NCI-H748 (cell line): Measurements from ENCODE around the gene COL8A2.
"Not testable (repeated sequence)": the region's sequence is repeated elsewhere in the genome, so short reads cannot be mapped to it uniquely, and the experiment has no call there.

Experiments
- DNase-seq: peaks from one replicate; lab custom pipeline; 2025; ENCODE audit not compliant: unreplicated experiment; lab: John Stamatoyannopoulos, UW

Gene COL8A2

DNA sequence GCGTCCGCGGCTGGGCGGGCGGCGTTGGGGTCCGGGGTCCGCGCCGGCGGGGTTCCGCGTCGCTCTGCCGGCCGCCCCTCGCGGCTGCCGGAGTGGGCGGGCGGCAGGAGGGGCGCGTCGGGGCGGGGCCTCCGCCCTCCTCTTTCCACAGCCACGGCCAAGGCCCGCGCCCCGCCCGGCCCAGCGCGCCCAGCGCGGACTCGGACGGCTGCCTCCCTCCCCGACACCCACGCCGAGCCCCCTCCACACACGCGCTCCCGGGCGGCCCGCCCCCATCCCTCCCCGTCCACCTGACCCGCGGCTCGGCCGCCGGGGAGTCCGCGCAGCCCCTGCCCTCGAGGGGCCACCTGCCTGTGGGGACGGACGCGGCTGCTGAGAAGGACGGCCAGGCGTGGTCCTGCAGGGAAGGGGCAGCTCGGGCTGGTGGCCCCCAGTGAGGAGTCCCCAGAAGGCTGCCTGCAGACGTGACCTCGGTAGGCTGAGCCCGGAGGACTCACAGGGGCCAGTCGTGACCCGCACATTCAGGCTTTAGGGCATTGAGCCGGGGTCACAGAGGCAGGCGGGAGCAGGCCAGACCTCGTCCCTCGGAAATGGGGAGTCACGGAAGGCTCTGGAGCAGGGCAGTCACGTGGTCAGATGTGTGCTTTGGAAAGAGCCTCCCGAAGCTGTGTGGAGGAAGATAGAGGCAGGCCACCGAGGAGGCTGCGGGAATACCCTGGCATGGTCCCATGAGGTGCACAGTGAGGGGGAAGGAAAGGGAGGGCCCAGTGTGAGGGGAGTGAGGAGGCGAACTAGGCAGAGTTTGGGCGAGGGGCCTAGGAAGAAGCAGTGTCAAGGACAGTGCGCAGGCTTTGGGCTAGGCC is at the start of gene COL8A2:
Gene COL8A2, minus strand, starts transcription at position 94 of the 863 bp plus-strand sequence. CDS start 24,980 bp downstream, outside the sequence.
- DNase-seq: peak; percentile 17

DNA sequence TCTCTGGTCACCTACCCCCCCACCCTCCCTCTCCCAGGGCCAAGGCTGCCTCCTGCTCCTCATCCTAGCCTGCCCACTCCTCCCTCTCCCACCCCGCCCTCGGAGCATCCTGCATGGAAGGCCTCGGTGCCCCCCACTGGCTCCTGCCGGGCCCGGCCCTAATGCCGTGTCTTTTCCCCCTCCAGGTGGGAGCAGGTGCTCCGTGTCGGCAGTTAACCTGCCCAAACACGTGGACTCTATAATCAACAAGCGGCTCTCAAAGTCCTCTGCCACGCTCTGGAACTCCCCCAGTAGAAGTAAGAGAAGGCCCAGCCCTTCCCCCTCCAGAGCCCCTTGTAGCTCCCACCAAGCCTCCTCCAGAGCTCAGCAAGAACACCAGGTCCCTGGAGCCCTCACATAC is 49.7 kb upstream of the COL8A2 start:
- no peak for DNase-seq

DNA sequence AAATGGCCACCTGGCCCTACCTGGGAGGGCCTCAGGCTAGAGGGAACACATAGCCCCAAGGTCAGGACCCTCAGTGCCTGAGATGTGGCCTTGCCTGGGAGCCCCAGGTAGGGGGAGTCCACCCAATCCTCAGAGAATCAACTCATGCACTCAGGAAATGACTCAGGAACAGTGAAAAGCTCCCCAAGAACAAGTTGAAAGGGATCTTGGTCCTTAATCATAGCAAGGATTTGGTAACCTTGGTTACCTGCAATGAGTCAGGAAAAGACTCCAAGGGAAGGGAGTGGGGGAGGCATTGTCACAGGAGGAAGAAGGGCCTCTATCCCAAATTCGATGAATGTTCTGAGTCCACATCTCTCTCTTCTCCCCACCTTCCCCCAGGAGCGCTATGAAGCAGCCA is 48.0 kb upstream of the COL8A2 start:
- DNase-seq: no peak

DNA sequence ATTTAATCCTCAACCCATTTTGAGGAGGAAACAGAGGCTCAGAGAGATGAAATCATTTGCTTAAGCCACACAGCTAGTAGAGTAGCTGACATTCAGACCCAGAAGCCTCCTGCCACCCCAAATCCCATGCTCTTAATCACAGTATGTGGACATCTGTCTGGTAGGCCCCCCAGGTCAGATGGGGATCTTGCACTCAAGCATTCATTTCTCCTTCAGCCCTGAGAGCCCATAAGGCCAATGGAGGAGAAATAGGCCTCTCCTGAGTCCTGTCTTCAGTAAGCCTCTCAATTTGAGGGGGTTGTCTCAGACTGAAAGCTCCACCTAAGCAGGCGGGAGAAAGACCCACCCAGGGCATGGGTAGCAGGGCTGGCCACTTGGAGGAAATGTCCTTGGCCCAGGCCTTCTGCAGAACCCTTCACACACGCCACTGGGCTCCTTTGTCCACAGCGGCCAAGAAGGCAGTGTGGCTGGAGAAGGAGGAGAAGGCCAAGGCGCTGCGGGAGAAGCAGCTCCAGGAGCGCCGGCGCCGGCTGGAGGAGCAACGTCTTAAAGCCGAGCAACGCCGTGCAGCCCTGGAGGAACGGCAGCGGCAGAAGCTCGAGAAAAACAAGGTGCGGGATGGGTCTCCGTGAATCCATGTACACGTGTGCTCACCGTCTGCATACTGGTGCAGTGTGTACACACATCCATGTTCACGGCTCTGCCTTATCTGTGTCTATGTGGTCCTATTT is 47.2 kb upstream of the COL8A2 start:
- no peak for DNase-seq

DNA sequence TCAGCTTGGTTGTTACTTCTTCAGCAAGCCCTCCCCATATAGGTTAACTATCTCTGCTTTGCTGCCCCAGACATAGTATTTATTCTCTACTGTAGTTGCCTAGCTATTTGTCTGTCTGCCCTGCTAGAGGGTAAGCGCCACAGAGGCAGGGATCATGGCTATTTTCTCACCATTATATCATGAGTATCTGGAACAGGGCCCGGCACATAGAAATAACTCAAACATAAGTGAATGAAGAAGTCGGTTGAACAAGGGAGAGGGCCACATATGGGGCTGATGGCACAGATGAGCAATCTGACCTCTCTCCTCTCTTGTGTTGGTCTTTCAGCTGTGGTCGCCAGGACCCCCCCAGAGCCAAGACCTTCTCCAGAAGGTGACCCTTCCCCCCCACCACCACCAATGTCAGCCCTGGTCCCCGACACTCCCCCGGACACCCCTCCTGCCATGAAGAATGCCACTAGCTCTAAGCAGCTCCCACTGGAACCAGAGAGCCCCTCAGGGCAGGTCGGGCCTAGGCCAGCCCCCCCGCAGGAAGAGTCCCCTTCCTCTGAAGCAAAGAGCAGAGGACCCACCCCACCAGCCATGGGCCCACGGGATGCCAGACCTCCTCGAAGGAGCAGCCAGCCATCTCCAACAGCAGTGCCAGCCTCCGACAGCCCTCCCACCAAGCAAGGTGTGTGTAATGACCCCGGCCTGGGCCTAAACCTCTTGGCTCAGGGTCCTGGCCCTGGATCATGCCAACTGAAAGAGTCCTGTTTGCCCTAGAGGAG is 45.8 kb upstream of the COL8A2 start:
- no peak for DNase-seq

DNA sequence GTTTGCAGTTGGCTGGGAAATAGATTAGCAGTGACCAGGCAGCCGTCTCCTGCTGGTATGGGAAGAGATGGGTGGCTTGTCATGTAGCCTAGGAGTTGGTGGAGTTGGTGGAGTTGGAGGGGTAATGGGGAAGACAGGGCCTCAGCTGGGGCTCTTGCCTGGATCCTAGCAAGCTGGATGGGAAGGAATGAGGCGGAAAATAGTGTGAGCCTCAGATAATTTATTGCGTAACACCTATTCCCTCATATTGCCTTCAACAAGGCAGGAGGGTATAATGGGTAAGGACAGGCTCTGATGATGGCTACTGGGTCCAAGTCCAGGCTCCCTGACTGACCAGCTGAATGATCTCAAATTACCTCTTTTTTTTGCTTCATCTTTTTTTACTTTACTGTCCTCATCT is 43.5 kb upstream of the COL8A2 start:
- no peak for DNase-seq

DNA sequence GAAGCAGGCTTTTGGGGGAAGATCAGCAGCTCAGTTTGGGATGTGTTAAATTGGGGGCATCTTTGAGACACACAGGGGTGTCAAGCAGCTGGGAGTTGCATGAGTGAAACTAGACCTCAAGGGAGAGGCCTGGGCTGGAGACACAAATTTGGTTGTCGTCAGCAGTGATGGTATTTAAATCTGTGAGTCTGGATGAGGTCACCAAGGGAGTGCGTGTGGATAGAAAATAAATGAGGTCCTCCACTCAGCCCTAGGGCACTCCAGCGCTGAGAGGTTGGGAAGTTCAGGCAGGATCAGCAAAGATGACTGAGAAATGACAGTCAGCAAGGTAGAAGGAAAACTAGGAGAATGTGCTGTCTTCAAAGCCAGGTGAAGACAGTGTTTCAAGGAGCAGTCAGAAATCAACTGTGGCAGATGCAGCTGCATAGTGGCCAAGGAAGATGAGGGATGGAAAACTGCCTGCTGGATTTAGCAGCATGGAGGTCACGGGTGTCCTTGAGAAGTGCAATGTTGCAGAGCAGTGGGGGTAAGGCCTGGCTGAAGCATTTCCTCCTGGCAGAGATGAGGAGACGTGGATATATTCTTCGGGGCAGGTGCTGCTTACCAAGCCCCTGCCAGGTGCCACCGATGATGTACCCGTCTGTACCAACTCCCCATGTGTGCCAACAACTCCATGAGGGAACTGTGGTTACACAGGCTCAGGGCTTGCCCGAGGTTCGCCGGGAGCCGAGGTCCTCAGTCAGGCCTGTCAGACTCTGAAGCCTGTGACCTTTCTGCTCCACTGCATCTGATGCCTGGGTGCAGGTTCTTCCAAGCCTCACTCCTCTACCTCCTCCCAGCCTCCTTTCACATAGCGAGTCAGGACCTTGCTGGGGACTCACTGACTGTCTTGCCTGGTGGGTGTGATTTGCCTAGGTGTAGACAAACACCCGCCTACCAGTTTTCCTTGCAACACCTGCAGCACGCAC is 42.2 kb upstream of the COL8A2 start:
- DNase-seq: no peak

DNA sequence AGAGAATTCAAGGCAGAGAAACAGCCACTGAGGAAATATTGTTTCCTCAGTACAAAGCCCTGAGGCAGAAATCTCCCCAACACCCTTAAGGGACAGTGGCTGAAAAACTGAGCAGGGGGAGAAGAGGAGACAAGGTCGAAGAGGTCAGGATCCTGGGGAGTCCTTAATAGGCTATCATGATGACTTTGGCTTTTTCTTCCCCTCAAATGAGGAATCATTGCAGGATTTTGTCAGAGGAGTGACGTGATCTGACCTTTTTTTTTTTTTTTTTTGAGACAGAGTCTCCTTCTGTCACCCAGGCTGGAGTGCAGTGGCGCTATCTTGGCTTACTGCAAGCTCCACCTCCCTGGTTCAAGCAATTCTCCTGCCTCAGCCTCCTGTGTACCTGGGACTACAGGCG is 41.1 kb upstream of the COL8A2 start:
- no peak for DNase-seq

DNA sequence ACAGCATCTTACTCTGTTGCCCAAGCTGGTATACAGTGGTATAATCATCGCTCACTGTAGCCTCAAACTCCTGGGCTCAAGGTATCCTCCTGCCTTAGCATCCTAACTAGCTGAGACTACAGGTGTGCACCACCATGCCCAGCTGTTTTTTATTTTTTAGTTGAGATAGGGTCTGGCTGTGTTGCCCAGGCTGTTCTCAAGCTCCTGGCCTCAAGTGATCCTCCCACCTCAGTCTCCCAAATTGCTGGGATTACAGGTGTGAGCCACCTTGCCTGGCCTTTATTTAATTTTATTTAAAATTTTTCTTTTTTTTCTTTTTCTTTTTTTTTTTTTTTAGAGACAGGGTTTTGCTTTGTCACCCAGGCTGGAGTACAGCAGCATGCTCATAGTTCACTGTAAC is 40.1 kb upstream of the COL8A2 start:
- no peak for DNase-seq

DNA sequence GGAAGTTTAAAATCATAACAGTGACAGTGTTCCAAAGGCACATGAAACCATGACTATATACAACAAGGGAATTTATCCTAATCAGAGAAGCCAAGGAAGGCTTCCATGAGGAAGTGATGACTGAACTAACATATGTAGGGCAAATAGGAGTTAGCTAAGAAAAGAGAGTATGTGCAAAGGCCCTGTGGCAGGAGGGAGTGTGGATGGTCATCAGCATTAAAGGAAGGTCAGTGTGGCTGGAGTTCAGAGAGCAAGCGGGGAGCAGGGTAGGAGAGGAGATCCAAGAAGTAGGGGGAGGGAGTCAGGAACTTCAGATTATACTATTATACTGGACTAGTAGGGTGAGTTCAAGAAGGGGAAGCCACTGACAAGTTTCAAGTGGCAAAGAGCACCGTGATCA is 39.3 kb upstream of the COL8A2 start:
- DNase-seq: no peak

DNA sequence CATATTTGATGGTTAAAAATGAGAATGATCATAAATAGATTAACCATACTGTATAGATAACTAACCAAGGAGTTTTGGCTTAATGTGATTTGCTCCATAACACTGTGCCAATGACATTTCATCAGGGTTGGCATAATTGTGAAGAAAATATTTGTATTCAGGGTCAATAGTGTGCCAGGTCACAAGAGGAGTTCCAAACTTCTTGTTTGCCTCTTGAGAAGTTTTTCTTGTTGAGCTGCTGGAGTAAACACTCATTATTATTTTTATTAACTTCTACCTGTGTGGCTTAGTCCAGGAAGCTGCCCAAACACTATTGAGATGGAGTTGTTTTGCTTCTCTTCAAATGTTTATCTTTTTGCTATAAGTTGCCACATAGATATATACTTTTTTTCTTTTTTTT is 38.4 kb upstream of the COL8A2 start:
- no peak for DNase-seq

DNA sequence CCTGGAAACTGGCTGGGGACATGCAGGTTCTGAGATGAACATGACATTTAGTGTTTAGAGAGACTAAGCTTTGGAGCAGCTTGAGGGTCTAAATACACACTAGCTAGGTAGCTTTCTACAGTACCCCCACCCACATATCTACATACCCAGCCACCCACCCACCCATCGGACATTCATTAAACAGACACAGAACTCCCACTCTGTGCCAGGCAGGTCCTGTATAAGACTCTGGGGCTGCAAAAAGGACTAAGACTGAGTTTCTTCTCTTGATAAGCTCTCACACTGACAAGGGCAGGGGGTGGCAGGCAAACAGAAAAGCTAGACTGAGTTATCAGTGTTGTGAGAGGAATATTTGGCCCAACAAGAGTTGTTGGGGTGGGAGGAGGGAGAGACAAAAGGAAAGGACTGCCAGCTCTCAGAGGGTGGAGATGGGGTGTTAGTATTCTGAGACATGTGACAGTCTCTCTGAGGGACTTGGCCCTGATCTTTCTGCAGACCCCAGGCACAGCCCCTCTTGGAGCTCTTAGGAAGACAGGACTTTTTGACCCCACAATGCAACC is 37.7 kb upstream of the COL8A2 start:
- no peak for DNase-seq

DNA sequence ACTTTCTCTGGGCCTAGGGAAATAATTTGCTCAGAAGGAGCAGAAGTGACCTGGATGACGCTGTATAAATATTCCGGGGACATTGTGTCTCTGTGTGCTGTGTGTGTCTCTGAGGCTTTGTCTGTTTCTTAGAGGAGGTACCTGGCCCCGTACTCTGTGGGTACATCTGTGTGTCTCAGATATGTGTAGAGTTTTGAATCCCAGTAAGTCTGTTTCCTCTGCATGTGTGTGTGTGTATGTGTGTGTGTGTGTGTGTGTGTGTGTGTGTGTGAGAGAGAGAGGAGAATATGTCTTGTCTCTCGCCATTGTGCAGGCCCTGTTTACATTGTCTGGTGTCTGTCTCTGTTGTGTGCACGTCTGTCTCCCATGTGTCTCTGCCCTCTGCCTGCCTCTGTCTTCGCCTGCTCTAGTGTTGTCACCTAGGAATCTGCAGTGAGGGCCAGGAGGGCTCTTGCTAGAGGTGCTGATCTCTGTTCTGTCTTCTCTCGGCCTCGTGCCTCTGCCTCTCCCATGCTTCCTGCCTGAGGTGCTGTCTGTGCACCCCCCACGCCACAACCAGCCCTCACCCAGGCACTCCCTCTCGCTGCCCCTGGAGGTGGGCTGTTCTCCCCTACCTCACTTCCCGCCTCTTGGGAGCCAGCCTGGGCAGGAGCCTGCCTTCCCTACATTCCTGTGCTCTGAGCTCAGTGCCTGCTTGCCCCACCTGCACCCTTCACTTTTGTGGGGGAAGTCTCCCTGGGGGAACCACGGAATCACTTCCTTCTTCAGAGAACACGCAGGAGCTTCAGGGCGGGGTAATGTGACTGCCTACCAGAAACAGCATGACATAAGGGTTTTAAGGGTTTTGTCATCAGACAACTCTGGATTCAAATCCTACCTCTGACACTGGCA is 36.9 kb upstream of the COL8A2 start:
- no peak for DNase-seq

DNA sequence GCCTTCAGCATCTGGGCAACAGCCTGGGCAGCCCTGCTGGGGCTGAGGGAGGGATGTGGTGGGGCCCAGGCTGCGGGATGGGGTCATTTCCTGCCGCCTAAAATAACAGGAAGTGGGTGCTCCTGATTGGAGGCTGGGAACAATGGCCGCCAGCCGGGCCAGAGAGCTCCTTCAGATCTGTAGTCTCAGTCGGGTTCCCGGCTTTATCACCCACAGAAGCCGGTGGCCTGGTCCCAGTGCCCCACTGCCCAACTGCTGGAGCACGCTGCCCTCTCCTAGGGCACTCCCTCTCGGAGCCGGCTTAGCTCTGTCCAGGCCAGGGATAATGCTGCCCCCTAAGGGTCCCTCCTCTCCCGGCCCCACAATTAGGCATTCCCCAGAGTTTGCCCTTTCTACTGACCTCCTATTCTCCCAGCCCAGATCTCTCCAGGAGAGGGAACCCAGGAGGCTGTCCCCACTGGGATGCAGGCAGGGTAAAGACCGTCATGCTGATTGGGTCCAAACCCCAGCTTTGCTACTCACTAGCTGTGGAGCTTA is 36.0 kb upstream of the COL8A2 start:
- no peak for DNase-seq

DNA sequence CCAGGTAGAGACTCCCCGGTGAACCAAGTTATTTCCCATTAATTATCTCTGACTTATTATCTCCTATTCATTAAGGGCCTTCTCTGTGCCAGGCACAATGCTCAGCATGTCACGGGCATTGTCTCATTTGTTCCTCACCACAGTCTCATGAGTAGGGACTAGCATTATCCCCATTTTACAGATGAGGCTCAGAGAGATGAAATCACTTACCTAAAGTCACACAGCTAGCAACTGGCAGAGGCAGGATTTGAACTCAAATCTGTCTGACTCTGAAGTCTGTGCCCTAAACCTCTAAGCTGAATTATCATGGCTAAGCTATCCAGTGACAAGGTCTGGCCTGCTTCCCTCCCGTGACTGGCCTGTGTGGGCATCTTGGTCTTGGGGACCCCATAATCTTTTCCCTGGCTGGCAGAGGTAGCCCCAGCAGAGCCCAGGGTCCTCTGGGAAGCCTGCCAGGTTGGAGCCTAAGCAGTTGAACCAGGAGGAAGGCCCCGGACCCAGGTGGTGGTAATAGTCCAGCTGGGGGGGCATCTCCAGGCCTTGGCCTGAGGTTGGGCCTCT is 35.4 kb upstream of the COL8A2 start:
- no peak for DNase-seq

DNA sequence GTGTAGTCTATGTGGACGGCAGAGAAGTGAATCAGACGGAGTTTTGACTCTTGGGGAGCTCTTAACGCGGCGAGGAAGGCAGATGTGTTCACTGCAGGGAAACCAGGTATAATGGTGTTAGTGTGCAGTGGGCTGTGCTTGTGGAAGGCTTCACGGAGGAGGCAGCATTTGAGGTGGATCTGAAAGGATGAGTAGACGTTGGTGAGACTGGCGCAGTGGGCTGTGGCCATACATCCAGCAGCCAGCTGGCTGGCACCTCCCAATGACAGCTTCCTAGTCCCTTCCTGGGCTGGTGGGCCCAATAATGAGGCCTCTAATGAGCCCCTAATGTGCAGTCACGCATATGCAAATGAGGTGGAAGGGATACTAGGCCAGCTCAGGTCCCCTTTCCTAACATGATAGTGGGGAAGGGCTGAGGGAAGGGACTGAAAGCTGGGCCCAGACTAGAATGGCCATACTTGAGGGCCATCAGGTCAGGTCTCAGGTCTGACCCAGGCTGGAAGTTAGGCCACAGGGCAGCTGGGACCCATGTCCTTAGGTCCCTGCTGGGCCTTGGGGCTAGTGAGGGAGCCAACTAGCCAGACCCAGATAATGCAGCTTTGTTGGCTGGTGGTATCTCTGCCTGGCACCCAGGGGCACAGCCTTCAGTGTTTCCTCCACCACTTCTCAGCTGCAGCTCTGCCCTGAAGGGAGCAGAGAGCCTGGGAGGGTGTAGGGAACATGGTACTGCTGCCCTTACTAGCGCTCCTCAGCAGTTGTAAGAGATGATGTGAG is 34.8 kb upstream of the COL8A2 start:
- no peak for DNase-seq

DNA sequence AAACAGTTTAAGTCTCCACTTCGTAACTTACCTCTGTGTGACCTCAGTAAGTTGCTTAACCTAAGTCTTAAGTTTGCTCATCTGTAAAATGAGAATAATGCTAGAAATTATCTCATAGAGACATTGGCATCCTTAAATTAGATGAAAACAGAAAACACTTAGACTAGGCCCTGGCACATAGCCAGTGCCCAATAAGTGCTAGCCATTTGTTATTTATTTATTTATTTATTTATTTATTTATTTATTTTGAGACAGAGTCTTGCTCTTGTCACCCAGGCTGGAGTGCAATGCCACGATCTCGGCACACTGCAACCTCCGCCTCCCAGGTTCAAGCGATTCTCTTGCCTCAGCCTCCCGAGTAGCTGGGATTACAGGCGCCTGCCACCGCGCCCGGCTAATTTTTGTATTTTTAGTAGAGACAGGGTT is 33.8 kb upstream of the COL8A2 start:
- not testable (repeated sequence) for DNase-seq
